Stimulated activated CD4-positive, alpha-beta T cell treated with anti-CD3 and anti-CD28 coated beads, Interleukin-12 subunit alpha, Interleukin-12 subunit beta, amount 100 ng/mL, for 4 hours (primary cell): ENCODE measurements around the gene FXYD5.

Experiments used
- DNase-seq: peaks from one replicate; pipeline ENCODE4 v3.0.0-alpha.2; 2020

The FXYD5 gene

DNA sequence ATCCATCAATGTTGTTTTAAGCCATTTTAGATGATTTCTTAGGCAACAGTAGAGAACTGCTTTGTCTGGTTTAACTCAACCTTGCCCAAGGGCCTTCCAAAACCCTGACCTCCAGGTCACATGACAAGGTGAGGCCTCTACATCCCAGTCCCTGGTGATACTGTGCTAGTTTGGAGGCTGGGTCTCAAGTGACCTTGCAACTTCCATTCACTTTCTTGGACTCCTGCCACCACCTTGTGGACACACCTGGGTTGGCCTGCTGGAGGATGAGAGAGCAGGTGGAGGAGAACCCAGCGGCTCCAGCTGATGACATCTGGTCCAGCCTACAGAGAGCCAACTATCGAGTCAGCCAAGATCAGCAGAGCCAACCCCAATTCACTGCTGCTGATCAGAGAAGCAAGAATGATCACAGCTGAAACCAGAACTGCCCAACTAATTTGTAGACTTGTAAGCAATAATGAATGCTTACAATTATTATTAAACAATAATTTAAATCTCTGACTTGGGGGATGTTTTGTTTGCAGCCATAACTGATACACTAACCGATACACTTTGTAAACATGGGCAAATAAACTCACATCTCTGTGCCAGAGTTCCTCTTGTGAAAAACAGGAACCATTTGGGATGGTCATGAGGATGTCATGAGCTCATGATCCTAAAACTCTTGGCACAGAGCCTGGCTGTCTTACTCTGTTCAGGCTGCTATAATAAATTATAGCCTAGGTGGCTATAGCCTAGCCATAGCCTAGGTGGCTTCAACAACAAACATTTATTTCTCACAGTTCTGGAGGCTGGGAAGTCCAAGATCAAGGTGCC lies 62.5 kb downstream of the FXYD5 start:
- no peak for DNase-seq

DNA sequence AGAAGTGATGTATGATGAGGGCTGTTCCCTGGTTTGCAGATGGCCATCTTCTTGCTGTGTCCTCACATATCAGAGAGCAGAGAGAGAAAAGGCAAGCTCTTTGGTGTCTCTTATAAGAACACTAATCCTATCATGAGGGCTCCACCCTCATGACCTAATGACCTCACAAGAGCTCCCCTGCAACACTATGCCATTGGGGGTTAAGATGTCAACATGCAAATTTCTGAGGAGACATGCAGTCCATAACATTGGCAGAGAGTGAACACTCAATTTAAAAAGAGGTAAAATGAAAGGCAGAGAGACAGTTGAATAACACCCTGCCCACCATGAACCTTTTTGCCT lies 63.1 kb downstream of the FXYD5 start:
- no peak for DNase-seq

- no peak for DNase-seq
Observed at GRCh38 chr19:35219008-35219407, 64.5 kb downstream of the FXYD5 start.
